ENCODE data around the gene FRAT1.
A peak's percentile ranks its signal among the peaks of the same experiment; 100 is the strongest.

The FRAT1 gene

GRCh38 chr10:97307866-97308780 lies 10.9 kb upstream of the FRAT1 start:
- DNase-seq (ENCODE audit: low read depth), result no peak

GRCh38 chr10:97311111-97311626 lies 7.9 kb upstream of the FRAT1 start:
- no peak for DNase-seq (ENCODE audit: low read depth)

- no peak for DNase-seq (ENCODE audit: low read depth)
These were observed 6.2 kb upstream of the FRAT1 start for GRCh38 chr10:97312897-97313296.

GRCh38 chr10:97314671-97315070 lies 4.4 kb upstream of the FRAT1 start:
- no peak for DNase-seq (ENCODE audit: low read depth)

GRCh38 chr10:97319671-97320479 lies 804 bp downstream of the FRAT1 start:
- DNase-seq (ENCODE audit: low read depth), result peak; percentile 37

- no peak for DNase-seq (ENCODE audit: low read depth)
These were observed 1.5 kb downstream of the FRAT1 start for GRCh38 chr10:97320480-97321031.

GRCh38 chr10:97321032-97321803 lies 2.1 kb downstream of the FRAT1 start:
- DNase-seq (ENCODE audit: low read depth), result no peak

GRCh38 chr10:97321804-97322190 lies 2.7 kb downstream of the FRAT1 start:
- no peak for DNase-seq (ENCODE audit: low read depth)

GRCh38 chr10:97323501-97323900 lies 4.4 kb downstream of the FRAT1 start:
- DNase-seq (ENCODE audit: low read depth), result no peak

GRCh38 chr10:97325754-97326153 lies 6.7 kb downstream of the FRAT1 start:
- no peak for DNase-seq (ENCODE audit: low read depth)

GRCh38 chr10:97327348-97328294 lies 8.6 kb downstream of the FRAT1 start:
- no peak for DNase-seq (ENCODE audit: low read depth)

- DNase-seq (ENCODE audit: low read depth), result no peak
These were observed 9.8 kb downstream of the FRAT1 start for GRCh38 chr10:97328646-97329453.

- no peak for DNase-seq (ENCODE audit: low read depth)
These were observed 10.7 kb downstream of the FRAT1 start for GRCh38 chr10:97329766-97330165.

- DNase-seq (ENCODE audit: low read depth), result no peak
These were observed 12.2 kb downstream of the FRAT1 start for GRCh38 chr10:97331153-97331703.

GRCh38 chr10:97332591-97333350 lies 13.7 kb downstream of the FRAT1 start:
- no peak for DNase-seq (ENCODE audit: low read depth)

GRCh38 chr10:97333351-97333600 lies 14.2 kb downstream of the FRAT1 start:
- no peak for DNase-seq (ENCODE audit: low read depth)

- DNase-seq (ENCODE audit: low read depth), result no peak
These were observed 14.7 kb downstream of the FRAT1 start for GRCh38 chr10:97333601-97334369.
